ENCODE data around the gene MRPL17.

The MRPL17 gene

DNA sequence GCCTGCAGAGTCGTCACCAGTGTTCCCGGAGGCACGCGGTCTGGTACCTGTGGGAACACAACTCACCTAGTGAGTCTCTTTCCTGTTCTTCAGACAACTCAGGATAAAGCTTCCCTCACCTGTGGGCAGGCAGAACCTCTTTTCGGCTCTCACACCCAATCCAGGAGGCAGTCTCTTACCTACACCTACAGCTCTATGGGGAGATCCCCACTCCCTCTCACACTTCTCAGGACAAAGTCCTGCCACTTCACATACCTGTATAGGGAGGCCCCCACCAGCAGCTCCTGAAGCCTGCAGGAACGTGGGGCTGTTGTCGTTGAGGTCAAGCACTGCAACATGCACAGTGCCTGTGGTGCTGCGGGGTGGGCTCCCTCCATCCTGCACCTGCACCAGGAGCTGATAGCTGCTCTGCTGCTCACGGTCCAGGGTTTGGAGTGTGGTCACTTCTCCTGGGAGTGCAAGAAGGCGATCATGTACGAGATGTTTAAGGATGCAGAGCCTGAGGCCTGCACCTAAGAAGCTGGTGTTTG is 51.7 kb downstream of the MRPL17 start:
- no peak for DNase-seq

DNA sequence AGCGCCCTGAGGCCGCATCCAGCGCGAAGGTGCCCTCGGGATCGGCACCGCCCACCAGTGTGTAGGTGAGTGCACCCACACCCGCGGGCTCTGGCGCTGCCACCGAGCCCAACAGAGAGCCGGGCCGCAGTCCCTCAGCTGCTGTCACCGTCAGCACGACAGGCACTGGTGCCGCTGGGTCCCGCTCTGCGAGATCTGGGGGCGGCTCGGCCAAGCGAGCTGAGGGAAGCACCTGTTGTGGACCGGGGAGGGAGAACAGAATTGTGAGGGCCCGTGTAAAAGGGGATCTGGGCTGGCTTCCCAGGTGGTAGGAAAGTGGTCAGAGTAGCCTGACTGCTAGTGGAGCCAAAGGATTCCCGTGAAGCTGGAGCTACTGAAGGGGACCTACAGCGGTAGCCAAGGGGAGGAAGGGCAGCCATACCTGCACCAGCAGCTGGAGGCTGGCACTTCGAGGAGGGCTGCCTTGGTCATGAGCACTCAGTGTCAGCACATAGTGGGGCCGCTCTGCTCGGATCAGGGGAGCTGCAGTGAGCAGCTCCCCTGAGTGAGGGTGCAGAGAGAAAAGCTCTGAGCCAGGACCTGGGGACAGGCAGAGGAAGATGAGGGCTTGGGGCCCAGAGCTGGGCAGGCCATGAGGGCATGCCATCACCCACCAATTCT is 52.4 kb downstream of the MRPL17 start:
- DNase-seq, result no peak
